CD4-positive, CD25-positive, alpha-beta regulatory T cell (primary cell): Measurements from ENCODE around the gene UBA6. TPM values are rescaled to one million over a fixed set of nuclear protein-coding genes. Genes with fewer than 3 reads are reported as not detected.

Experiments
- ATAC-seq, 2 donors: fragments of 150-1000 bp; cut with Tn5 transposase; one replicate each; pipeline ENCODE4 v1.10.0; 2021; ENCODE audit warnings: low read depth in 2 of 2, moderate number of reproducible peaks in 2 of 2, moderate library complexity in 1 of 2
- DNase-seq, 3 donors: peaks; one replicate each; pipeline versions ENCODE4 v3.0.0 to v3.0.0-alpha.2; 2012 to 2022; ENCODE audit warnings: mixed read lengths in 1 of 3
- H3K27ac ChIP-seq: one replicate; pipeline ENCODE4 v1.7.0; 2013; ENCODE audit warnings: mild to moderate bottlenecking, low read length; ENCODE audit not compliant: insufficient read depth, poor library complexity, severe bottlenecking
- H3K27me3 ChIP-seq: one replicate; pipeline ENCODE4 v1.7.0; 2013; ENCODE audit warnings: low read length; ENCODE audit not compliant: control insufficient read depth, insufficient read depth
- H3K36me3 ChIP-seq: one replicate; pipeline ENCODE4 v1.7.0; 2013; ENCODE audit warnings: mild to moderate bottlenecking, low read length, moderate library complexity; ENCODE audit not compliant: control insufficient read depth, insufficient read depth
- H3K4me1 ChIP-seq: 2 replicates; pipeline ENCODE4 v1.7.0; 2013; ENCODE audit warnings: mild to moderate bottlenecking, low read length; ENCODE audit not compliant: insufficient read depth, control insufficient read depth, poor library complexity, severe bottlenecking
- H3K4me3 ChIP-seq: one replicate; pipeline ENCODE4 v1.7.0; 2013; ENCODE audit warnings: low read depth, mild to moderate bottlenecking, low read length, moderate library complexity
- H3K9me3 ChIP-seq, 2 experiments: 1 replicate in 1 of 2; 2 replicates in 1 of 2; pipeline ENCODE4 v1.7.0; 2013; ENCODE audit warnings: low read length in 2 of 2, mild to moderate bottlenecking in 1 of 2, moderate library complexity in 1 of 2; ENCODE audit not compliant: control insufficient read depth in 2 of 2
- H3K27ac Mint-ChIP-seq, 3 donors: one replicate each; pipeline ENCODE4 v1.8.0; 2020 to 2022; ENCODE audit warnings: mild to moderate bottlenecking in 3 of 3, mixed read lengths in 3 of 3, moderate library complexity in 2 of 3
- H3K27me3 Mint-ChIP-seq: one replicate; pipeline ENCODE4 v1.8.0; 2022; ENCODE audit warnings: mild to moderate bottlenecking, mixed read lengths
- H3K36me3 Mint-ChIP-seq: one replicate; pipeline ENCODE4 v1.8.0; 2020; ENCODE audit warnings: mixed read lengths
- H3K4me1 Mint-ChIP-seq, 4 donors: one replicate each; pipeline ENCODE4 v1.8.0; 2020 to 2022; ENCODE audit warnings: mixed read lengths in 4 of 4, mild to moderate bottlenecking in 1 of 4
- H3K4me3 Mint-ChIP-seq, 4 donors: one replicate each; pipeline ENCODE4 v1.8.0; 2020 to 2022; ENCODE audit warnings: mild to moderate bottlenecking in 4 of 4, mixed read lengths in 4 of 4, moderate library complexity in 3 of 4
- H3K9me3 Mint-ChIP-seq, 7 donors: one replicate each; pipeline ENCODE4 v1.8.0; 2020 to 2022; ENCODE audit warnings: mixed read lengths in 7 of 7, mild to moderate bottlenecking in 3 of 7, moderate library complexity in 2 of 7
- polyA plus RNA-seq, 4 donors: library from polyadenylated mRNA; unstranded; fragments of 300-500 nt; fragmentation: Illumina TruSeq; gene quantifications; one replicate each; pipeline ENCODE4 v1.2.3, GENCODE V29; 2021
- total RNA-seq: library from RNA; stranded (reverse); gene quantifications from one replicate; pipeline ENCODE4 v1.2.3, GENCODE V29; 2022

Gene UBA6
- total and polyA plus RNA-seq, 5 donors from 2014 or later, result 21.6 to 64.1 (median 28.9) TPM

- no peak for DNase-seq
- Mint-ChIP-seq H3K4me1 (peaks cover 0 to 3% (median 1%) of the 10 kb centered on the region in 4 donors), H3K36me3 (peaks cover 2% of the 10 kb centered on the region), H3K27ac (peak overlapping the region in 1 of 3 donors; percentile 61), H3K9me3 (no peaks in the 10 kb centered on the region), H3K4me3 (no peak overlapping the region), H3K27me3 (peaks cover 7% of the 10 kb centered on the region)
- Histone ChIP-seq H3K27me3 (peaks cover 3% of the 10 kb centered on the region), H3K4me1 (no peaks in the 10 kb centered on the region), H3K9me3 (no peaks in the 10 kb centered on the region), H3K4me3 (no peak overlapping the region), H3K27ac (no peak overlapping the region), H3K36me3 (no peaks in the 10 kb centered on the region)
- no peak for ATAC-seq
Observed at GRCh38 chr4:67566335-67566734, 134.6 kb downstream of the UBA6 start.

GRCh38 chr4:67565284-67565683 lies 135.7 kb downstream of the UBA6 start:
- no peaks in the 10 kb centered on the region for H3K4me1 ChIP-seq
- H3K4me1 Mint-ChIP-seq, result peaks cover 0 to 3% (median 1%) of the 10 kb centered on the region in 4 donors
- no peak overlapping the region for H3K4me3 ChIP-seq
- DNase-seq (no peak), ATAC-seq (no peak)
- no peak overlapping the region for H3K27ac Mint-ChIP-seq
- H3K27ac ChIP-seq, result no peak overlapping the region
- H3K27me3 Mint-ChIP-seq, result peaks cover 6% of the 10 kb centered on the region
- no peak overlapping the region for H3K4me3 Mint-ChIP-seq
- no peaks in the 10 kb centered on the region for H3K9me3 Mint-ChIP-seq
- no peaks in the 10 kb centered on the region for H3K9me3 ChIP-seq
- no peaks in the 10 kb centered on the region for H3K36me3 ChIP-seq
- H3K27me3 ChIP-seq, result peaks cover 3% of the 10 kb centered on the region
- peaks cover 2% of the 10 kb centered on the region for H3K36me3 Mint-ChIP-seq

Other genes with a start within 250 kb of the UBA6 start
- 90.8 TPM for gene CENPC, start 155.7 kb downstream of the UBA6 start, total RNA-seq
- gene CENPC, start 155.7 kb downstream of the UBA6 start, polyA plus RNA-seq, result 10 to 100 TPM; 17.0 to 19.0 (median 18.4) TPM
- gene STAP1, start 142.4 kb downstream of the UBA6 start, total RNA-seq, result 0.99 TPM
- gene STAP1, start 142.4 kb downstream of the UBA6 start, polyA plus RNA-seq, result 1 to 10 TPM; 1.1 to 2.9 (median 1.5) TPM
- not detected for gene GNRHR, start 53.2 kb upstream of the UBA6 start, total RNA-seq
- under 1 TPM in 2 of 4 donors, not detected in 2; 0.13 to 0.16 TPM for gene GNRHR, start 53.2 kb upstream of the UBA6 start, polyA plus RNA-seq
- not detected for gene TMPRSS11D, start 182.8 kb upstream of the UBA6 start, total RNA-seq
- not detected for gene TMPRSS11D, start 182.8 kb upstream of the UBA6 start, polyA plus RNA-seq